HG03095 (cell line): ENCODE data around the gene MAMDC4.
"Not testable (repeated sequence)": the region's sequence is repeated elsewhere in the genome, so short reads cannot be mapped to it uniquely, and the experiment has no call there.

ENCODE experiments used
- ATAC-seq: cut with Tn5 transposase; IDR thresholded peaks from one replicate; pipeline ENCODE4 v1.9.1; 2021; ENCODE audit warnings: moderate library complexity; ENCODE audit not compliant: unreplicated experiment

Gene MAMDC4

GRCh38 chr9:136838314-136839228 lies 13.6 kb upstream of the MAMDC4 start:
- no peak for ATAC-seq

DNA sequence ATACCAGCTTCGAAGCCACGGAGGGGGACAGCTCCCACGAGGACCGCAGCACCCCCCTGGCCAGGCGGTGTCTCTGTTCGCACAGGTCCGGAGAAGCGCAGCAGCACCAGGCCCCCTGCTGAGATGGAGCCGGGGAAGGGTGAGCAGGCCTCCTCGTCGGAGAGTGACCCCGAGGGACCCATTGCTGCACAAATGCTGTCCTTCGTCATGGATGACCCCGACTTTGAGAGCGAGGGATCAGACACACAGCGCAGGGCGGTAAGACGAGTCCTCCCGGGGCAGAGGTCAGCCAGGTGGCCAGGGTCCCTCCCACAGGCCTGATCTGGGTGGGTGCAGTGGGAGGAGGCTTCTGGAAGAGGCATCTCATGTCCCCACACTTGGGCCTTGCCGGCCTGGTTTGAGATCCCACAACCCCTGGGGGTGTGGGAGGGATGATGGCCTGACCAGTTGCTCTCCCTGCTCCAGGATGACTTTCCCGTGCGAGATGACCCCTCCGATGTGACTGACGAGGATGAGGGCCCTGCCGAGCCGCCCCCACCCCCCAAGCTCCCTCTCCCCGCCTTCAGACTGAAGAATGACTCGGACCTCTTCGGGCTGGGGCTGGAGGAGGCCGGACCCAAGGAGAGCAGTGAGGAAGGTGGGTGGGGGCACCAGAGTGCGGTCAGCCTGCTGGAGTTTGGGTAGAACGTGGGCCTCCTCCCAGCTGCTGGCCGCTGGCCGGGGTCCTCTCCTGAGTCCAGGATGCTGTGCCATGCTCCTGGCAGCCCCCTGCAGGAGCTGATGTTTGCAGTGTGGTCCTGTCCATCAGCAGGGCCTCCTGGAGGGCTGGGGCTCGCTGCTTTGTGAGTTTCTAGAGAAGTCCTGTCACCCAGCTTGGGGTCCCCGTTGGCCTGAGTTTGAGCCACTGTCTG lies 12.7 kb upstream of the MAMDC4 start:
- ATAC-seq: no peak

- ATAC-seq: no peak
Measured at GRCh38 chr9:136840140-136840876, 11.8 kb upstream of the MAMDC4 start.

- no peak for ATAC-seq
Measured at GRCh38 chr9:136840877-136841645, 11.1 kb upstream of the MAMDC4 start.

DNA sequence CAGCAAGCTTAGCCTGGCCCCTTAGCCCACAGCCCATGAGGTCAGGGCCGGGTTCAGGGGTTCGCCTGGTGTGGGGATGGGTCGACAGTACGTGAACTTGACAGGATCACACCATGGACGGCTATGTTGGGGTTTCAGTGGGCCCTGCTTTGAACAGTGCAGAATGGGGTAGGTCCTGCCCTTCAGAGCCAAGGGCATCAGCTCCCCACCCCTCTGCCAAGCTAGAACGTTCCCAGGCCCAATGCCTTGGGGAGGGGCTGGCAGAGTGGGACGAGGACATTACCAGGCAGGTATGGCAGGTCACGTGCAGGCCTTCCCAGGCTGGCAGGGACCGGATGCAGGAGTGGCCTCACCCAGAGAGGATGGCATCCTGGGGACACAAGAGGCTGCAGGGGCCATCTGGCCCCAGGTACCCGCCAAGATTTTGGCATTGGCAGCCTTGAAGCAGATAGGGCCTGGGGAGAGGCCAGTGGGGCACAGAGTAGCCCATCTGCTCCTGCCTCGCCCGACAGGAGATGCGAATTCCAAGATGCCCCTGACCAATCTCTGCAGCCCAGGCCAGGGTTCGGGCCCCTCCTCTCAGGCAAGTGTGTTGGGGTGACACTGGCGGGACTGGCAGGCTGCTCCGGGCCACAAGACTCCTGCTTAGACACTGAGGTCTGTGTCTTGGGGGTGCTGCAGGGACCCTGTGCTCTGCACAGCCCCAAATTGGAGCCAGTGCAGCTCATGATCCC lies 10.3 kb upstream of the MAMDC4 start:
- not testable (repeated sequence) for ATAC-seq

DNA sequence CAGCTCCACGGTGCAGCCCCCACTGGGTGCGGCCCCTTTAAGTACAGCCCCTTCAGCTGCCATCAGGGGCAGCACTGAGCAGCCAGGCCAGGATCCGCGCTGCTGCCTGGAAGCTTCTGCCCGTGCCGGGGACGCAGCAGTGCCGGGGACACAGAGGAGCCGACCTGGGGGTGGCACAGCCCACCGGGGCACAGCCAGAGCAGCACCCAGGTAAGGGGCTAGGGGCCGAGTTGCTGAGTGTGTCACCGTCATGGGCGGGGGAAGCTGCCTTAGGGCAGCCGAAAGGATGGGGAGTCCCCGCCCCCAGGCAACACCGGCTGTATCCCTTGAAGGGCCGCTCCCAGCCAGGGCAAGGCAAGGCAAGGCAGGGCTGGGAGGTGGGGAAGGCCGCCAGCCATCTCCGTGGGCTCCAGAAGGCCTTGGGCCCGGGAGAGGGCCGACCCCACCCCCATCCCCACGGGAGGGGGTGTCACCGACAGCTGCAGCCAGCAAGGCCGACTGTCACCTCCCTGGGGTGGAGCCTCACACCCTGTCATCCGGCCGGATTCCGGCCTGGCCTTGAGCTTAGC lies 9.7 kb upstream of the MAMDC4 start, which contains the start of gene AJM1:
Gene AJM1, plus strand, starts transcription at position 99 of the 569 bp plus-strand sequence. CDS start 1,937 bp downstream, outside the sequence.
- peak; percentile 59 for ATAC-seq

DNA sequence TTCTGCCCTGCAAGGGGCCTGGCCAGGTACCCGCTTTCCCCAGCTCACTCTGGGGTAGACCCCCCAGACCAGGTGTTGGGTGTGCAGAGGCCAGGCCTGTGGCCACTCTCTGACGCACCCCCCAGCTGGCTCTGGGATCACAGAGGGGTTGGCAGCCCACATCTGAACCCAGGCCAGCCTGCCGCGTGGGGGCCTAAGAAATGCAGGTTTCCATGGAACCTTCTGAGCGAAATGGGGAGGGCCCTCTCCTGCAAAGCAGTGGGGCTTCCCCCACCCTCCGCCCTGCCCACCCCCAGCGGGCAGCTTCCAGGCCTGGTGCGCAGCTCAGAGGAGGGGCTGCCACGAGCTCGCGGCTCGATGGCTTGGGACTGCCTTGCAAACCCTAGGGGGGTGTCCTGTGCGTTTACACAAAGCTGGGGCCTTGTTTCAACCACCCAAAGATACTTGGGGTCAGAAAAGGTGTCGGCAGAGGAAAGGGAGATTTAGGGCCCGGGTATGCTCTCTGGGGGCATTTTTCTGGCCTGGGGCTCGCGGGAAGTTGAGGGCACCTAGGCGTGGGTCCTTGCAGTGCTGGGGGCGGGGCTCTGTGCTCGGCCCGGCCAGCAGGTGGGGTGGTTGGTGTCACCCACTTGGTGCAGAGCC lies 8.9 kb upstream of the MAMDC4 start:
- ATAC-seq: not testable (repeated sequence)

GRCh38 chr9:136843801-136844740 lies 8.1 kb upstream of the MAMDC4 start:
- ATAC-seq: not testable (repeated sequence)

- ATAC-seq: no peak
Measured at GRCh38 chr9:136844761-136845464, 7.2 kb upstream of the MAMDC4 start.

GRCh38 chr9:136845465-136846260 lies 6.5 kb upstream of the MAMDC4 start:
- no peak for ATAC-seq

- no peak for ATAC-seq
Measured at GRCh38 chr9:136846376-136847087, 5.6 kb upstream of the MAMDC4 start.

DNA sequence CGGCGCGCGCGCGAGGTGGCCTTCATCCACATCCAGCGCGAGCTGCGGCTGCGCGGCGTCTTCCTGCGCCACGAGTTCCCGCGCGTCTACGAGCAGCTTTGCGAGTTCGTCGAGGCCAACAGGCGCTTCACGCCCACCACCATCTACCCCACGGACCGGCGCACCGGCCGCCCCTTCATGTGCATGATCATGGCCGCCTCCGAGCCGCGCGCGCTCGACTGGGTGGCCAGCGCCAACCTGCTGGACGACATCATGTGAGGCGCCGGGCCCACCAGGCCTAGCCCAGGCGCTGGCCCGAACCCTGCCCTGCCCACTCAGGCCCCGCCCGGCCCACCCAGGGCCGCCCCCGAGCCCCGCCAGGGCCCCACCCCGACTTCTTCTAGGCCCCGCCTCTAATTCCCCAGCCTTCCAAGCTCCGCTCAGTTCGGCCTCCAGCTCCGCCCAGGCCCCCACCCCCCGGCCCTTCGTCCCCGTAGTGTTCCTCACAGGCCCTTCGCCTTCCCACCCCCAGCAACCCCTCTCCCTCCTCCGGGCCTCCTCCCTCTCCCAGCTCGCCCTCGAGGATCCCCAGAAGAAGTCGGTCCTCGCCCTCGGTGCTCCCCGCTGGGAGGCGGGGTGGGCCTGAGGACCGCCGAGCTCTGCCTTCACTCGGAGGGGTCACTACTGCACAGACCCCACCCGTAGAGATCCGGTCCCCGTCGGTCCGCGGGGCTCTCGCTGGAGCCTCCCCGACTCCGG lies 4.9 kb upstream of the MAMDC4 start:
- no peak for ATAC-seq

GRCh38 chr9:136847826-136848392 lies 4.2 kb upstream of the MAMDC4 start:
- no peak for ATAC-seq

GRCh38 chr9:136848393-136849037 lies 3.6 kb upstream of the MAMDC4 start:
- no peak for ATAC-seq
